RPMI7951 (cell line): ENCODE data around the gene NDUFAB1. TPM values are rescaled to one million over a fixed set of nuclear protein-coding genes. Genes with fewer than 3 reads are reported as not detected.
A peak's percentile ranks its signal among the peaks of the same experiment; 100 is the strongest.
"Not testable (repeated sequence)": the region's sequence is repeated elsewhere in the genome, so short reads cannot be mapped to it uniquely, and the experiment has no call there.

Experiments used
- DNase-seq: peaks from one replicate; pipeline ENCODE4 v3.0.0-alpha.2; 2012; ENCODE audit warnings: low read depth
- total RNA-seq: library from RNA; depleted of rRNA; stranded (reverse); fragments of >200 nt; shearing (Covaris generic); gene quantifications from 2 replicates; pipeline ENCODE4 v1.2.3, GENCODE V29; 2014; rRNA removed

NDUFAB1 gene
- total RNA-seq, 1 experiment from 2014 or later = 176 TPM

GRCh38 chr16:23556881-23557778 is 39.0 kb downstream of the NDUFAB1 start, which contains the start of the genes EARS2 and UBFD1:
EARS2 (minus strand) TSS chr16:23557350; CDS start chr16:23557343, 7 bp downstream.
UBFD1 (plus strand) TSS chr16:23557727; CDS start chr16:23557743, 16 bp downstream.
- peak; percentile 95 for DNase-seq

DNA sequence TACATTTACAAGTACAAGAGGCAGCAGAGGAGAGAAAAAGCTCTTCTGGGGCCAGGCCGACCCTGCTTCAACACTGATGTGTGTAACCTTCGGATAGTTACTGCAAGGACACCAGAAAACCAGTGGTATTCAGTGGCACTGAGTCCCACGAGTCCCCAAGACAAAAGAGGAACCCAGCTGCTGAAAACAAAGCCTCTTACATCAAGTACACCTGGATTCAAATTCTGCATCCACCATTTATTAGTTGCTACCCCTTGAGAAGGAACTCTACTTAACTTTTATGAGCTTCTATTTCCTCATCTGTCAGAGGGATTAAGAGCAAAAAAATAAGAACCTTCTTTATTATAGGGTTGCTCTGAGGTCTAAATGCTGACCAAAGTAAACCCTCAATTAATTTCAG is 41.6 kb downstream of the NDUFAB1 start:
- no peak for DNase-seq

DNA sequence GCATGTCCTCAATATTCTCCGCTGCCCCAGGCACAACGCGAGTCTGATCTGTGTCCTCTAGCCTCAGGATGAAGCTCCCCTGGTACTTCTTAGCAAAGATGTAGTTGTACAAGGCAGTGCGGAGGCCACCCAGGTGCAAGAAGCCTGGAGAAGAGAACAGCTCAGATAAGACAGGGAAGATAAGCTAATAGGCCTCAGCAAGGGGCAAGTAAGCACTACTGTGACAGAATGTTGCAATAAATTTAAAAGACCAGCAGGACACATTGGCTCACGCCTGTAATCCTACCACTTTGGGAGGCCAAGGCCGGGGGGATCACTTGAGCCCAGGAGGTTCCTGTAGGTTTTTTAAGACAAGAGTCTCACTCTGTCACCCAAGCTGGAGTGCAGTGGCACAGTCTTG is 44.0 kb downstream of the NDUFAB1 start:
- no peak for DNase-seq

DNA sequence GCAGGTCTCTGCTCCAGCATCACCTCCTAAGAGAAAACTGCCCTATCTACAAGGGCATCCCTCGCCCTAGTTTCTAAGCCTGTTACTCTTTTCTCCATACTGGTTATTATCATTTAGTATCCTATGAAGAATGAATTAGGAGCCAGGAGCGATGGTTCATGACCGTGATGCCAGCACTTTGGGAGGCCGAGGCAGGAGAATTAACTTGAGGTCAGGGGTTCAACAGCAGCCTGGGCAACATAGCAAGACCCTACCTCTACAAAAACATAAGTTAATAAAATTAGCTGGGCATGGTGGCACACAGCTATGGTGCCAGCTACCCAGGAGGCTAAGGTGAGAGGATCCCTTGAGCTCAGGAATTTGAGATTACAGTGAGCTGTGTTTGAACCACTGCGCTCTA is 46.2 kb downstream of the NDUFAB1 start:
- DNase-seq = no peak

GRCh38 chr16:23544436-23544835 is 51.7 kb downstream of the NDUFAB1 start:
- DNase-seq = no peak

DNA sequence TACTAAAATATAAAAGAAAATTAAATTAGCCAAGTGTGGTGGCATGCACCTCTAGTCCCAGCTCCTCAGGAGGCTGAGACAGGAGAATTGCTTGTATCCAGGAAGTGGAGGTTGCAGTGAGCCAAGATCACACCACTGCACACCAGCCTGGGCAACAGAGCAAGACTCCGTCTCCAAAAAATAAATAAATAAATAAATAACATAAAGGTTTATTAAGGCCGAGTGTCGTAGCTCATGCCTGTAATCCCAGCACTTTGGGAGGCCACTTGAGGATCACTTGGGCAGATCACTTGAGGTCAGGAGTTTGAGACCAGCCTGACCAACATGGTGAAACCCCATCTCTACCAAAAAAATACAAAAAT is 55.3 kb downstream of the NDUFAB1 start:
- DNase-seq = not testable (repeated sequence)

DNA sequence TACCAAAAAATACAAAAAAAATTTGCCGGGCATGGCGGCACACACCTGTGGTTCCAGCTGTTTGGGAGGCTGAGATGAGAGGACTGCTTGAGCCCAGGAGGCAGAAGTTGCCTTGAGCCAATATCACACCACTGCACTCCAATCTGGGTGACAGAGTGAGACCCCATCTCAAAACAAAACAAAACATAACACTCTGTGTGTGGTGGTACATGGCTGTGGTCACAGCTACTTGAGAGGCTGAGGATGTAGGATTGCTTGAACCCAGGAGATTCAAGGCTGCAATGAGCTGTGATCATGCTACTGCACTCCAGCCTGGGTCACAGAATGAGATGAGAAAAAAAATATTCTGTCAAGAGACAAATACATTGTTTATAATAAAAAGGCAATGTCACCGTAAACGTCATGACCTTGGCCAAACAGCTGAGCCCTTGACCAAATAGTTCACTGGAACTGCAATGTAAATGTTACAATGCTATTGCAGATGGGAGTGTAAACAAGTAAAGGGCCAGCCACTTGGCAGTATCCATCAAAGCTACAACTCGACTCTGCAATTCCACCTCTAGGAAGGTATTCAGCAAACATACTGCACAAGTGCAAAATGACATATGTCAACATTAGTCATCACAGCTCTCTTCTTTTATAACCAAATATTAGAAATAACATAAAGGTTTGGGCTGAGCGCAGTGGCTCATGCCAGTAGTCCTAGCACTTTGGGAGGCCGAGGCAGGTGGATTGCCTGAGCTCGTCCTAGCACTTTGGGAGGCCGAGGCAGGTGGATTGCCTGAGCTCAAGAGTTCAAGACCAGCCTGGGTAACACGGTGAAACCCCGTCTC is 55.9 kb downstream of the NDUFAB1 start:
- DNase-seq = no peak

DNA sequence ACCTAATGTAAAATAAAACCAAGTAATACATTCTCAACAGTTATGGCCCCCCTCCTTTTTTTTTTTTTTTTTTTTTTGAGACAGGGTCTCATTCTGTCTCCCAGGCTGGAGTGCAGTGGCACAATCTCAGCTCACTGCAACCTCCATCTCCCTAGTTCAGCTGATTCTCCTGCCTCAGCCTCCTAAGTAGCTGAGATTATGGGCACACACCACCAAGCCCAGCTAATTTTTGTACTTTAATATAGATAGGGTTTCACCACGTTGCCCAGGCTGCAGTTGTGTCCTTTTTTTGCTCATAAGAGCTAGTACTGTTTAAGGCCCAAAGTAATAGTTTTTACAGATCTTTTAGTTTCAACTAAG is 57.2 kb downstream of the NDUFAB1 start:
- DNase-seq = no peak

DNA sequence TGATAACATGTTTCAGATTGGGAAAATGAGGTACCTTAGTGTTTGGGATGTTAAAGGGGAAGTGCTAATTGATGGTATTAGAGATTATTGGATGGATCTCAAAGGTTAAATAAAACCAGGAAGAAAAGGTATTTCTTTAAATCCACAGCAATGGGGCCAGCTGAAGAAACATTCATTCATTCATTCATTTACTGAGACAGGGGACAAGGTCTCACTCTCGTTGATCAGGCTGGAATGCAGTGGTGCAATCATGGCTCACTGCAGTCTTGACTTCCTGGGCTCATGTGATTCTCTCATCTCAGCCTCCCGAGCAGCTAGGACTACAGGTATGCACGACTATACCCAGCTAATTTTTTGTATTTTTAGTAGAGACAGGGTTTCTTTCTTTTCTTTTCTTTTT is 58.7 kb downstream of the NDUFAB1 start:
- no peak for DNase-seq

DNA sequence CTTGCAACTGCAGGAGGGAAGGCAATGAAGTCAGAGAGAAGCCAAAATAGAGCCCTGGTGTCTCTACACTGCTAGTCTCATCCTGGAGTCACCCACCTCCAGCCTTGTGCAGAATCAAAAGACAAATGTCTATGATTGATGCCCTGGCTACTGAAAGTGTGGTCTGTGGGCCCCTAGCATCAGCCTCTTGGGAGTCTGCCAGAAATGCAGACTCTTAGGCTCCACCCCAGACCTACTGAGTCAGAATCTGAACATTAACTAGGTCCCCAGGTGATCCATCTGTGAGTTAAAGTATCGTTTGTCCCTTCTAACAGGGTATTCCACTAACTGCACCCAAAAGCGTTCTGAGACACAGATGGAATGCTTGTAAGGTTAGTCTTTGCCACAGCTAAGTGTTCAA is 60.2 kb downstream of the NDUFAB1 start:
- no peak for DNase-seq

- no peak for DNase-seq
These were observed 61.0 kb downstream of the NDUFAB1 start for GRCh38 chr16:23534868-23535860.

DNA sequence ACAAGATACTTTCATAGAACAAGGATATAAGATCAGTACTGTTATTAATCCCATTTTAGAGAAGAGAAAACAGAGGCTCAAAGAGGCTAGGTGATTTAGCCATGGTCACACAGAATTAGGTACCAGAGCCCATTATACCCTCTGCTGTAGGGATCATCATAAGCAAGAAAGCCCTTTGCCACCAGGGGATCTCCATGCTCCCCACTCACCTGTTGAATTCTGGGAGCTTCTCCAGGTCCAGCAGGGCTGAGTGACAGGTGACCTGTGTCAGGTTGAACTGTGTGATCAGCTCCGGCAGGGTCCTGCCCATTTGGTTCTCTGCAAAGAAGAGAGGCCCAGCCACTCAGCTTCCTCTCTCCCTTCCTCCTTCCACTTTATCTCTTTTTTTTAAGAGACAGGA is 63.7 kb downstream of the NDUFAB1 start:
- DNase-seq = no peak

Other genes starting within 250 kb of the NDUFAB1 start
- 11.2 and 11.9 TPM in 2 replicates for gene COG7, start 143.1 kb downstream of the NDUFAB1 start, total RNA-seq
- 8.8 and 9.1 TPM in 2 replicates for gene GGA2, start 85.8 kb downstream of the NDUFAB1 start, total RNA-seq
- 10.6 and 12.7 TPM in 2 replicates for gene EARS2, start 39.0 kb downstream of the NDUFAB1 start, total RNA-seq
- gene UBFD1, start 38.6 kb downstream of the NDUFAB1 start, total RNA-seq = 52.6 and 67.9 TPM in 2 replicates
- gene PALB2, start 45.0 kb upstream of the NDUFAB1 start, total RNA-seq = 9.1 and 11.4 TPM in 2 replicates
- gene DCTN5, start 45.1 kb upstream of the NDUFAB1 start, total RNA-seq = 36.5 and 43.2 TPM in 2 replicates
- 83.6 and 86.3 TPM in 2 replicates for gene PLK1, start 82.6 kb upstream of the NDUFAB1 start, total RNA-seq
- gene ERN2, start 116.9 kb upstream of the NDUFAB1 start, total RNA-seq = not detected in 2 replicates
- not detected in 2 replicates for gene CHP2, start 158.7 kb upstream of the NDUFAB1 start, total RNA-seq
- not detected in 2 replicates for gene PRKCB, start 239.7 kb upstream of the NDUFAB1 start, total RNA-seq